Mesenchymal stem cell (in vitro differentiated cells and primary cell): Measurements from ENCODE around the gene LDLR.

Experiments used
- DNase-seq: peaks from one replicate; pipeline ENCODE4 v3.0.0-alpha.2; 2013
- H2AFZ ChIP-seq: one replicate; pipeline ENCODE4 v1.6.1; 2013; ENCODE audit warnings: low read depth, mild to moderate bottlenecking, control low read depth, inconsistent platforms, low read length, moderate library complexity
- H2AK5ac ChIP-seq: 2 replicates; pipeline ENCODE4 v1.6.1; 2013; ENCODE audit warnings: low read length, moderate library complexity, mild to moderate bottlenecking, inconsistent platforms; ENCODE audit not compliant: severe bottlenecking
- H2BK120ac ChIP-seq: one replicate; pipeline ENCODE4 v1.6.1; 2013; ENCODE audit warnings: low read depth, mild to moderate bottlenecking, inconsistent platforms, low read length, moderate library complexity
- H2BK12ac ChIP-seq, 2 experiments: one replicate each; pipeline ENCODE4 v1.6.1; 2013; ENCODE audit warnings: inconsistent platforms in 2 of 2, low read length in 2 of 2, mild to moderate bottlenecking in 2 of 2, moderate library complexity in 2 of 2, control low read depth in 1 of 2
- H2BK15ac ChIP-seq: one replicate; pipeline ENCODE4 v1.6.1; 2013; ENCODE audit warnings: mild to moderate bottlenecking, low read depth, inconsistent platforms; ENCODE audit not compliant: poor library complexity, severe bottlenecking
- H2BK5ac ChIP-seq: 2 replicates; pipeline ENCODE4 v1.6.1; 2013; ENCODE audit warnings: low read depth, mild to moderate bottlenecking, low read length, control low read depth, inconsistent platforms; ENCODE audit not compliant: poor library complexity, severe bottlenecking
- H3K14ac ChIP-seq, 2 experiments: one replicate each; pipeline ENCODE4 v1.6.1; 2013; ENCODE audit warnings: inconsistent platforms in 2 of 2, low read length in 2 of 2, control low read depth in 1 of 2, mild to moderate bottlenecking in 1 of 2, moderate library complexity in 1 of 2
- H3K18ac ChIP-seq, 2 experiments: one replicate each; pipeline ENCODE4 v1.6.1; 2013; ENCODE audit warnings: inconsistent platforms in 2 of 2, low read length in 2 of 2, control low read depth in 1 of 2, low read depth in 1 of 2, mild to moderate bottlenecking in 1 of 2
- H3K23ac ChIP-seq, 2 experiments: one replicate each; pipeline ENCODE4 v1.6.1; 2013; ENCODE audit warnings: inconsistent platforms in 2 of 2, low read length in 2 of 2, mild to moderate bottlenecking in 2 of 2, moderate library complexity in 2 of 2, control low read depth in 1 of 2
- H3K27ac ChIP-seq: 2 replicates; pipeline ENCODE4 v1.5.1; 2013; ENCODE audit warnings: mild to moderate bottlenecking, moderate library complexity, low read length, control low read depth, inconsistent platforms; ENCODE audit not compliant: poor library complexity, severe bottlenecking
- H3K27me3 ChIP-seq, 2 experiments: 2 replicates each; pipeline versions ENCODE4 v1.6.1 to v1.7.0; 2013; ENCODE audit warnings: low read length in 2 of 2, mild to moderate bottlenecking in 2 of 2, moderate library complexity in 2 of 2, control low read depth in 1 of 2, inconsistent platforms in 1 of 2; ENCODE audit not compliant: control insufficient read depth in 1 of 2, insufficient read depth in 1 of 2
- H3K36me3 ChIP-seq, 2 experiments: 2 replicates each; pipeline versions ENCODE4 v1.6.1 to v1.7.0; 2013; ENCODE audit warnings: low read length in 2 of 2, control low read depth in 1 of 2, inconsistent platforms in 1 of 2, low read depth in 1 of 2, mild to moderate bottlenecking in 1 of 2; ENCODE audit not compliant: insufficient read depth in 2 of 2, control insufficient read depth in 1 of 2
- H3K4ac ChIP-seq, 2 experiments: one replicate each; pipeline ENCODE4 v1.6.1; 2013; ENCODE audit warnings: inconsistent platforms in 2 of 2, low read length in 2 of 2, mild to moderate bottlenecking in 2 of 2, moderate library complexity in 2 of 2, control low read depth in 1 of 2, low read depth in 1 of 2
- H3K4me1 ChIP-seq: 2 replicates; pipeline ENCODE4 v1.6.1; 2013; ENCODE audit warnings: low read depth, low read length, control low read depth; ENCODE audit not compliant: control insufficient read depth, insufficient read depth
- H3K4me2 ChIP-seq: 2 replicates; pipeline ENCODE4 v1.6.1; 2013; ENCODE audit warnings: low read length, mild to moderate bottlenecking, inconsistent platforms; ENCODE audit not compliant: poor library complexity, severe bottlenecking
- H3K4me3 ChIP-seq, 2 experiments: 2 replicates each; pipeline versions ENCODE4 v1.5.1 to v1.7.0; 2013; ENCODE audit warnings: low read length in 2 of 2, mild to moderate bottlenecking in 2 of 2, control low read depth in 1 of 2, low read depth in 1 of 2; ENCODE audit not compliant: insufficient read depth in 1 of 2
- H3K79me1 ChIP-seq: replicated peaks from 2 replicates; pipeline ENCODE4 v1.6.1; 2013; ENCODE audit warnings: mild to moderate bottlenecking, control low read depth, low read length, inconsistent platforms; ENCODE audit not compliant: poor library complexity, severe bottlenecking
- H3K9ac ChIP-seq: 2 replicates; pipeline ENCODE4 v1.7.0; 2013; ENCODE audit warnings: mild to moderate bottlenecking, low read length, moderate library complexity
- H3K9me3 ChIP-seq: 2 replicates; pipeline ENCODE4 v1.7.0; 2013; ENCODE audit warnings: mild to moderate bottlenecking, low read length; ENCODE audit not compliant: control insufficient read depth
- H4K8ac ChIP-seq: one replicate; pipeline ENCODE4 v1.6.1; 2013; ENCODE audit warnings: inconsistent platforms, mild to moderate bottlenecking, low read length, moderate library complexity
- H4K91ac ChIP-seq: one replicate; pipeline ENCODE4 v1.6.1; 2013; ENCODE audit warnings: mild to moderate bottlenecking, low read length, inconsistent platforms
- WGBS: methylation state at CpG from one replicate; pipeline ENCODE4 v1.1.7; 2013; ENCODE audit warnings: mixed read lengths; 5-methylcytosine and 5-hydroxymethylcytosine counted together

Gene LDLR

DNA sequence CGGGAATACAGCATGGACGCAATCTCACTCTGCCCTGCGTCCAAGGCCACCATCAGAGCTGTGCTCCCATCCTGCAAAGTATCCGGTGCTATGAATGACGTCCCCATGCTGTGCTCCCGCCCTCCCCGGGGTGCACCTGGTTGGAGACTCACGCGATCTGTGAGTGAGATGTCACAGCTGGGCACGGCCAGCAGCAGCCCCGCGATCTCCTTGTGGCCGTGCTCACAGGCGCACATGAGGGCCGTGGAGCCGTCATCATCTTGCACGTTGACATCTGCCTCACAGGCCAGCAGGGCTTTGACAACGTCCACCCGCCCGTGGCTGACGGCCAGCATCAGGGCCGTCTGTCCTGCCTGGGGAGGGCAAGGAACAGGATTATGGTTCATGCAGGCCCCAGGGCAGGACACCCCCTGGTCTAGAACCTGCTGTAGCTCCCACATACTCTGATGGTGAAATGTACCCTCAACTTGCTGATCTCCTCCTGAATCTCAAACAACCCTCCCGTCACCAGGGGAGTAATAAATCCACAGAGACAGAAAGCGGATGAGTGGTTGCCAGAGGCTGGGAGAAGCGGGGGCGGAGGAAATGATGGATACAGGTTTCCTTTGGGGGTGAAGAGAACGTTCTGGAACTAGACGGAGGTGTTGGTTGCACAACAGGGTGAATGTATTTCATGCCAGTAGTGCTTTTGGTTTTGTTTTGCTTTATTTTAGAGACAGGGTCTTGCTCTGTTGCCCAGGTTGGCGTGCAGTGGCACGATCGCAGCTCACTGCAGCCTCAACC is 80.8 kb downstream of the LDLR start:
- Histone ChIP-seq H2BK12ac (no peak overlapping the region), H4K8ac (no peak overlapping the region), H3K36me3 (peaks cover 84 to 85% of the 10 kb centered on the region in 2 experiments), H3K14ac (no peak overlapping the region), H3K23ac (peak overlapping the region in 1 of 2 experiments; percentile 67), H2BK15ac (peak overlapping the region; percentile 50), H2BK5ac (no peak overlapping the region), H3K79me1 (peaks cover 22% of the 10 kb centered on the region), H2AFZ (no peak overlapping the region), H3K27ac (peak overlapping the region; percentile 24), H3K27me3 (no peaks in the 10 kb centered on the region), H3K4ac (peak overlapping the region in 1 of 2 experiments; percentile 9), H3K18ac (peak overlapping the region in 1 of 2 experiments; percentile 67), H3K9me3 (no peaks in the 10 kb centered on the region), H2BK120ac (no peak overlapping the region), H3K4me1 (peaks cover 14% of the 10 kb centered on the region), H2AK5ac (peak overlapping the region; percentile 38), H4K91ac (peak overlapping the region; percentile 57), H3K4me3 (no peak overlapping the region), H3K4me2 (no peak overlapping the region), H3K9ac (no peak overlapping the region)
- 93% methylated on average over 31 of the region's 31 CpGs for WGBS
- DNase-seq = no peak

GRCh38 chr19:11171144-11171543 is 81.9 kb downstream of the LDLR start:
- peaks cover 17% of the 10 kb centered on the region for H3K79me1 ChIP-seq
- 94% methylated on average over 4 of the region's 5 CpGs for WGBS

DNA sequence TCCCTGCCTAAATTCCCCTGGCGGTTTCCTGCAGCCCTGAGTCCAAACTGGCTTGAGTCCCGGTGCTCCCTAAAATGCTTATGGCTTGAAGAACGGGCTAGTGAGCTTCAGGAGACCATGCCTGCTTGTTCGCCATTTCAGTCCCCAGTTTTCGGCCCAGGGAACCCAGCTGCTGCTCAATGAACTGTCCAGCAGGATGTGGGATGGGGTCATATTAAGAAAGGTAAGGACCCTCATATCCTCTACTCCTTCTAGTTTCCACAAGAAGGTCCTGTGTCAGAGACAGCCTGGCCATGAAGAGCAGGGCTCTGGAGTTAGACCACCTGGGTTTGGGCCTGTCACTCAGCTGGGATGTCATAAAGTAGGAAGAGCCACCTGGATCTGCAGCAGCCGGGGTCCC is 83.3 kb downstream of the LDLR start:
- H2BK12ac ChIP-seq = no peak overlapping the region
- peaks cover 83 to 87% of the 10 kb centered on the region in 2 experiments for H3K36me3 ChIP-seq
- no peak overlapping the region for H3K4me3 ChIP-seq
- no peak overlapping the region for H3K18ac ChIP-seq
- peak overlapping the region; percentile 9 for H3K9ac ChIP-seq
- H4K91ac ChIP-seq = no peak overlapping the region
- H2AK5ac ChIP-seq = no peak overlapping the region
- H3K27me3 ChIP-seq = no peaks in the 10 kb centered on the region
- H3K9me3 ChIP-seq = no peaks in the 10 kb centered on the region
- H2BK120ac ChIP-seq = no peak overlapping the region
- no peak overlapping the region for H2BK15ac ChIP-seq
- no peak overlapping the region for H3K27ac ChIP-seq
- H3K14ac ChIP-seq = no peak overlapping the region
- WGBS = 98% methylated on average over 5 of the region's 6 CpGs
- peaks cover 14% of the 10 kb centered on the region for H3K4me1 ChIP-seq
- no peak overlapping the region for H3K23ac ChIP-seq
- no peak for DNase-seq
- H2AFZ ChIP-seq = no peak overlapping the region
- no peak overlapping the region for H3K4ac ChIP-seq
- H3K4me2 ChIP-seq = no peak overlapping the region
- H3K79me1 ChIP-seq = peaks cover 14% of the 10 kb centered on the region
- H4K8ac ChIP-seq = no peak overlapping the region
- no peak overlapping the region for H2BK5ac ChIP-seq

More at GRCh38 chr19:11171144-11171543, 81.9 kb downstream of the LDLR start:
- H3K9ac ChIP-seq = no peak overlapping the region
- H4K8ac ChIP-seq = no peak overlapping the region
- H2BK5ac ChIP-seq = no peak overlapping the region
- no peak overlapping the region for H2AFZ ChIP-seq
- DNase-seq = no peak
- H3K9me3 ChIP-seq = no peaks in the 10 kb centered on the region
- no peak overlapping the region for H3K4me2 ChIP-seq
- H2BK15ac ChIP-seq = no peak overlapping the region
- H4K91ac ChIP-seq = no peak overlapping the region
- no peak overlapping the region for H2BK12ac ChIP-seq
- no peak overlapping the region for H3K14ac ChIP-seq
- H3K18ac ChIP-seq = no peak overlapping the region
- no peak overlapping the region for H3K27ac ChIP-seq
- peaks cover 14% of the 10 kb centered on the region for H3K4me1 ChIP-seq
- no peak overlapping the region for H2BK120ac ChIP-seq
- peaks cover 84 to 85% of the 10 kb centered on the region in 2 experiments for H3K36me3 ChIP-seq
- no peak overlapping the region for H2AK5ac ChIP-seq
- no peak overlapping the region for H3K23ac ChIP-seq
- no peak overlapping the region for H3K4me3 ChIP-seq
- H3K4ac ChIP-seq = no peak overlapping the region
- H3K27me3 ChIP-seq = no peaks in the 10 kb centered on the region

DNA sequence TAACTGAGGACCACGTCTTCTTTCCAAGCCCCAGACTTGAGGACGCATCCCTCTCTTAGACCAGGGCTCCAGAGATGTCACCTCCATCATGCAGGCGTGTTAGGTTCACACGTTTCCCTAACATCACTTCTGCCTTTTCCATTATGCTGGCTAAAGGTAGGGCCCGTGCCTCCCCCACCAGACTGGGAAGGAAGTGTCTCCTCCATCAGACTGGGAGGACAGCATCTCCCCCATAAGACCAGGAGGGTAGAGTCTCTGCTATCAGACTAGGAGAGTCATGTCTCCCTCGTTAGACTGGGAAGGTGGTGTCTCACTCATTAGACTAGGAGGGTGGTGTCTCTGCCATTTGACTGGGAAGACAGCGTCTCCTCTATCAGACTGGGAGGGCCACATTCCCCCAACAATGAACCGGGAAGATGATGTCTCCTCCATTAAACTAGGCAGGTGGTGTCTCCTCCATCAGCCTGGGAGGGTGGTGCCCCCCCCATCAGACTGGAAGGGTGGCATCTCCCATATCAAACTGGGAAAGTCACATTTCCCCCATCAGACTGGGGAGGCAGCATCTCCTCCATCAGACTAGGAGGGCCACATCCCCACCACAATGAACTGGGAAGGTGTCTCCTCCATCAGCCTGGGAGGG is 84.4 kb downstream of the LDLR start:
- H2BK120ac ChIP-seq = no peak overlapping the region
- no peak overlapping the region for H3K4me2 ChIP-seq
- H3K23ac ChIP-seq = no peak overlapping the region
- no peak overlapping the region for H3K18ac ChIP-seq
- H2BK5ac ChIP-seq = no peak overlapping the region
- no peak overlapping the region for H3K9ac ChIP-seq
- peaks cover 84 to 89% of the 10 kb centered on the region in 2 experiments for H3K36me3 ChIP-seq
- no peak overlapping the region for H2AK5ac ChIP-seq
- no peak overlapping the region for H3K14ac ChIP-seq
- H2AFZ ChIP-seq = no peak overlapping the region
- no peak overlapping the region for H3K27ac ChIP-seq
- no peak overlapping the region for H2BK12ac ChIP-seq
- H3K9me3 ChIP-seq = no peaks in the 10 kb centered on the region
- H4K91ac ChIP-seq = no peak overlapping the region
- no peak for DNase-seq
- H4K8ac ChIP-seq = no peak overlapping the region
- WGBS = 95% methylated on average over 8 of the region's 8 CpGs
- no peaks in the 10 kb centered on the region for H3K27me3 ChIP-seq
- H3K79me1 ChIP-seq = peaks cover 16% of the 10 kb centered on the region
- no peak overlapping the region for H2BK15ac ChIP-seq
- H3K4me1 ChIP-seq = peaks cover 16% of the 10 kb centered on the region
- no peak overlapping the region for H3K4me3 ChIP-seq
- H3K4ac ChIP-seq = no peak overlapping the region
